ENCODE measurements around the gene CCDC8. TPM values are rescaled to one million over a fixed set of nuclear protein-coding genes. Genes with fewer than 3 reads are reported as not detected.

Gene CCDC8
- total and polyA plus RNA-seq, 2 experiments from 2014 or later, result 5.6 to 16.5 TPM

GRCh38 chr19:46384396-46384795 lies 29.0 kb downstream of the CCDC8 start (continued):
- TF ChIP-seq, protein P1, sequence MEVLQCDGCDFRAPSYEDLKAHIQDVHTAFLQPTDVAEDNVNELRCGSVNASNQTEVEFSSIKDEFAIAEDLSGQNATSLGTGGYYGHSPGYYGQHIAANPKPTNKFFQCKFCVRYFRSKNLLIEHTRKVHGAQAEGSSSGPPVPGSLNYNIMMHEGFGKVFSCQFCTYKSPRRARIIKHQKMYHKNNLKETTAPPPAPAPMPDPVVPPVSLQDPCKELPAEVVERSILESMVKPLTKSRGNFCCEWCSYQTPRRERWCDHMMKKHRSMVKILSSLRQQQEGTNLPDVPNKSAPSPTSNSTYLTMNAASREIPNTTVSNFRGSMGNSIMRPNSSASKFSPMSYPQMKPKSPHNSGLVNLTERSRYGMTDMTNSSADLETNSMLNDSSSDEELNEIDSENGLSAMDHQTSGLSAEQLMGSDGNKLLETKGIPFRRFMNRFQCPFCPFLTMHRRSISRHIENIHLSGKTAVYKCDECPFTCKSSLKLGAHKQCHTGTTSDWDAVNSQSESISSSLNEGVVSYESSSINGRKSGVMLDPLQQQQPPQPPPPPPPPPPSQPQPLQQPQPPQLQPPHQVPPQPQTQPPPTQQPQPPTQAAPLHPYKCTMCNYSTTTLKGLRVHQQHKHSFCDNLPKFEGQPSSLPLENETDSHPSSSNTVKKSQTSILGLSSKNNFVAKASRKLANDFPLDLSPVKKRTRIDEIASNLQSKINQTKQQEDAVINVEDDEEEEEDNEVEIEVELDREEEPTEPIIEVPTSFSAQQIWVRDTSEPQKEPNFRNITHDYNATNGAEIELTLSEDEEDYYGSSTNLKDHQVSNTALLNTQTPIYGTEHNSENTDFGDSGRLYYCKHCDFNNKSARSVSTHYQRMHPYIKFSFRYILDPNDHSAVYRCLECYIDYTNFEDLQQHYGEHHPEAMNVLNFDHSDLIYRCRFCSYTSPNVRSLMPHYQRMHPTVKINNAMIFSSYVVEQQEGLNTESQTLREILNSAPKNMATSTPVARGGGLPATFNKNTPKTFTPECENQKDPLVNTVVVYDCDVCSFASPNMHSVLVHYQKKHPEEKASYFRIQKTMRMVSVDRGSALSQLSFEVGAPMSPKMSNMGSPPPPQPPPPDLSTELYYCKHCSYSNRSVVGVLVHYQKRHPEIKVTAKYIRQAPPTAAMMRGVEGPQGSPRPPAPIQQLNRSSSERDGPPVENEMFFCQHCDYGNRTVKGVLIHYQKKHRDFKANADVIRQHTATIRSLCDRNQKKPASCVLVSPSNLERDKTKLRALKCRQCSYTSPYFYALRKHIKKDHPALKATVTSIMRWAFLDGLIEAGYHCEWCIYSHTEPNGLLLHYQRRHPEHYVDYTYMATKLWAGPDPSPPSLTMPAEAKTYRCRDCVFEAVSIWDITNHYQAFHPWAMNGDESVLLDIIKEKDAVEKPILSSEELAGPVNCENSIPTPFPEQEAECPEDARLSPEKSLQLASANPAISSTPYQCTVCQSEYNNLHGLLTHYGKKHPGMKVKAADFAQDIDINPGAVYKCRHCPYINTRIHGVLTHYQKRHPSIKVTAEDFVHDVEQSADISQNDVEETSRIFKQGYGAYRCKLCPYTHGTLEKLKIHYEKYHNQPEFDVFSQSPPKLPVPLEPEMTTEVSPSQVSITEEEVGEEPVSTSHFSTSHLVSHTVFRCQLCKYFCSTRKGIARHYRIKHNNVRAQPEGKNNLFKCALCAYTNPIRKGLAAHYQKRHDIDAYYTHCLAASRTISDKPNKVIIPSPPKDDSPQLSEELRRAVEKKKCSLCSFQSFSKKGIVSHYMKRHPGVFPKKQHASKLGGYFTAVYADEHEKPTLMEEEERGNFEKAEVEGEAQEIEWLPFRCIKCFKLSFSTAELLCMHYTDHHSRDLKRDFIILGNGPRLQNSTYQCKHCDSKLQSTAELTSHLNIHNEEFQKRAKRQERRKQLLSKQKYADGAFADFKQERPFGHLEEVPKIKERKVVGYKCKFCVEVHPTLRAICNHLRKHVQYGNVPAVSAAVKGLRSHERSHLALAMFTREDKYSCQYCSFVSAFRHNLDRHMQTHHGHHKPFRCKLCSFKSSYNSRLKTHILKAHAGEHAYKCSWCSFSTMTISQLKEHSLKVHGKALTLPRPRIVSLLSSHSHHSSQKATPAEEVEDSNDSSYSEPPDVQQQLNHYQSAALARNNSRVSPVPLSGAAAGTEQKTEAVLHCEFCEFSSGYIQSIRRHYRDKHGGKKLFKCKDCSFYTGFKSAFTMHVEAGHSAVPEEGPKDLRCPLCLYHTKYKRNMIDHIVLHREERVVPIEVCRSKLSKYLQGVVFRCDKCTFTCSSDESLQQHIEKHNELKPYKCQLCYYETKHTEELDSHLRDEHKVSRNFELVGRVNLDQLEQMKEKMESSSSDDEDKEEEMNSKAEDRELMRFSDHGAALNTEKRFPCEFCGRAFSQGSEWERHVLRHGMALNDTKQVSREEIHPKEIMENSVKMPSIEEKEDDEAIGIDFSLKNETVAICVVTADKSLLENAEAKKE (CRISPR knock-in tag; IDR thresholded peaks at IDR 0.05), result no peak

GRCh38 chr19:46383846-46384245 lies 29.5 kb downstream of the CCDC8 start:
- Mint-ChIP-seq H3K4me1 (no peaks in the 10 kb centered on the region), H3K36me3 (ENCODE audit: low read depth) (peaks cover 79% of the 10 kb centered on the region), H3K9me3 (no peaks in the 10 kb centered on the region), H3K27ac (no peak overlapping the region), H3K27me3 (ENCODE audit: insufficient read depth, low read depth, poor library complexity) (peaks cover 6% of the 10 kb centered on the region), H3K4me3 (no peak overlapping the region)
- Histone ChIP-seq H3K4me3 (no peak overlapping the region), H3K9me2 (ENCODE audit: insufficient read depth) (no peaks in the 10 kb centered on the region), H3F3A (replicated peaks; ENCODE audit: low read depth) (no peaks in the 10 kb centered on the region), H3K27ac (ENCODE audit: low read depth) (no peak overlapping the region), H3K4me1 (ENCODE audit: insufficient read depth) (no peaks in the 10 kb centered on the region), H3K27me3 (ENCODE audit: insufficient read depth) (no peaks in the 10 kb centered on the region), H3K79me2 (replicated peaks; ENCODE audit: insufficient read depth) (peaks cover 24% of the 10 kb centered on the region), H2AFZ (no peak overlapping the region), H4K20me1 (replicated peaks; ENCODE audit: insufficient read depth) (peaks cover 20% of the 10 kb centered on the region), H3K36me3 (ENCODE audit: insufficient read depth) (peaks cover 5% of the 10 kb centered on the region), H3K4me2 (no peak overlapping the region)
- no peak for ATAC-seq
- no peak for DNase-seq (ENCODE audit: low spot score)
- TF ChIP-seq POLR2AphosphoS5 (IDR thresholded peaks at IDR 0.05; ENCODE audit: low read depth), result no peak
- no peak for TF ChIP-seq ZNF331 (CRISPR knock-in tag; IDR thresholded peaks at IDR 0.05; ENCODE audit: low read depth)
- TF ChIP-seq REST (IDR thresholded peaks at IDR 0.05; ENCODE audit: unreplicated experiment), result no peak
- TF ChIP-seq CREB1 (CRISPR knock-in tag; IDR thresholded peaks at IDR 0.05; ENCODE audit: low read depth), result no peak
- TF ChIP-seq JUNB (IDR thresholded peaks at IDR 0.05; ENCODE audit: unreplicated experiment), result no peak
- no peak for TF ChIP-seq ZNF114 (CRISPR knock-in tag; IDR thresholded peaks at IDR 0.05)
- TF ChIP-seq, protein P2, sequence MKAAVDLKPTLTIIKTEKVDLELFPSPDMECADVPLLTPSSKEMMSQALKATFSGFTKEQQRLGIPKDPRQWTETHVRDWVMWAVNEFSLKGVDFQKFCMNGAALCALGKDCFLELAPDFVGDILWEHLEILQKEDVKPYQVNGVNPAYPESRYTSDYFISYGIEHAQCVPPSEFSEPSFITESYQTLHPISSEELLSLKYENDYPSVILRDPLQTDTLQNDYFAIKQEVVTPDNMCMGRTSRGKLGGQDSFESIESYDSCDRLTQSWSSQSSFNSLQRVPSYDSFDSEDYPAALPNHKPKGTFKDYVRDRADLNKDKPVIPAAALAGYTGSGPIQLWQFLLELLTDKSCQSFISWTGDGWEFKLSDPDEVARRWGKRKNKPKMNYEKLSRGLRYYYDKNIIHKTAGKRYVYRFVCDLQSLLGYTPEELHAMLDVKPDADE (IDR thresholded peaks at IDR 0.05), result no peak
